ENCODE data around the gene OTX1.

- TF ChIP-seq CTCF (IDR thresholded peaks at IDR 0.05 in 8 of 11, conservative IDR thresholded peaks at IDR 0.05 in 3 of 11) (no peak), POLR2AphosphoS5 (IDR thresholded peaks at IDR 0.05) (no peak)
Measured at GRCh38 chr2:63018439-63018838, 32.2 kb upstream of the OTX1 start.

Data from spleen (tissue), 7 donors.